ENCODE measurements around the gene ADARB1.

The ADARB1 gene

DNA sequence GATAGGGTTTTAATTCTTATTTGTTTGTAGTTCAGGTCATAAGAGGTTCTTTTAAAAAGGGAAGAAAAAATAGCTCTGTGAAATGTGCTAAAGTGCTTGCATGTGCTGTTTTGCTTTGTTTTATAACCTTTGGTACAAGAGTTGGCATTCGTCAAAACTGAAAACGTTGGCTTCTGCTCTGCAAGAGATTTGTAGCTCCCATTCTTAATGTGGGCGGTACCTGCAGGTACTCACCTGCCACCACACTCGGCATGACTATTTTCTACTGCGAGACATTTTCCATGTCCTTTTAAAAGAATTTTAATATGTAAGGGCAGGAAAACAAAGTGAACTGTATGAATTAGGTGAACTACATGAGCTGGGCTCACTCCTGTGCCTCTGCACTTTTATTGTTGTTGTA, 92.6 kb downstream of the ADARB1 start:
- no peak for DNase-seq (ENCODE audit: low spot score)

DNA sequence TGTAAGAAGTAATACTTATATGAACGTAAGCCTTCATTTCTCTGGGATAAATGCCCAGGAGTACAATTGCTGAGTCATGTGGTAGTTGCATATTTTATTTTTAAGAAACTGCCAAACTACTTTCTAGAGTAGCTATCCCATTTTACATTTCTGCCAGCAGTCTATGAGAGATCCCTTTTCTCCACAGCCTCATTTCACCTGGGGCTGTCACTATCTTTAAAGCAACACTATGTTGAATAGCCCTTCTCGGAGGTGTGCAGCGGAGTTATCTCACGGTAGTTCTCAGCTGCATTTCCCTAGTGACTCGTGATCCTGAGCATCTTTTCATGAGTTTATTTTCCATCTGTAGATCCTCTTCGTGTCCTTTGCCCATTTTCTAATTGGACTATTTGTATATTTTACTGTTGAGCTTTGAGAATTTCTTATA, 93.4 kb downstream of the ADARB1 start:
- DNase-seq (ENCODE audit: low spot score), result no peak

DNA sequence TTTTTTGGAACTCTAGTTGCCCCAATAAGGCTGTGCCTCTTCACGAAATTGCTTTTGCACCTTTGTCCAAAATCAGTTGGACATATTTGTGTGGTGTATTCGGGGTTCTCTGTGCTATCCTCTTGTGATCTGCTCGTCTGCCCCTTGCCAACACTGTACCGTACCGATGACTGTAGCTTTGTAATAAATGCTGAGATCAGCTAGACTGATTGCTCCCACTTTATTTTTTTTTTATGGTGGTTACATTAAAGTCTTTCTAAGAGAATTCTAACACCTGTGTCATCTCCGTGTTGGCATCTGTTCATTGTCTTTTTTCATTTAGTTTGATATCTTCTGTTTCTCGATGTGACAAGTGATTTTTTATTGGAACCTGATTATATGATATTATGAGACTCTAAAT, 94.1 kb downstream of the ADARB1 start:
- DNase-seq (ENCODE audit: low spot score), result no peak

DNA sequence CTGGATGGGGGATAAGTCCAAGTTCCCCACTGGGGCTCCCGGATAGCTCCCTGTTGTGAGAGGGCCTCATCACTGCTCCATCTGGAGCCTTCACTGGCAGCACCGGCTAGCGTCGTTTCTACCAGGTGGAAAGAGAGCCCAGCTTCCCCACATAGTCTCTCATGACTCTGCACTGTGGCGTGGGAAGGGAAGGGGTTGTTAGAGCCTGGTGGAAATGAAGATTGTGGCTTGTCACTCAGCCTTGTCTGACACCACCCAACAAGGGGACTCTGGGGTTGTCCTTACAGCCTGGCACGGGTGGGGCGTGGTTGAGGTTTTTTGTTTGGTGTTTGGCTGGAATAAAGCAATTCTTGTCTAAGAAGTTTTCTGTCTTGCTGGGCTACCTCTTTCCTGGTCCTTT, 94.6 kb downstream of the ADARB1 start:
- DNase-seq (ENCODE audit: low spot score), result no peak

DNA sequence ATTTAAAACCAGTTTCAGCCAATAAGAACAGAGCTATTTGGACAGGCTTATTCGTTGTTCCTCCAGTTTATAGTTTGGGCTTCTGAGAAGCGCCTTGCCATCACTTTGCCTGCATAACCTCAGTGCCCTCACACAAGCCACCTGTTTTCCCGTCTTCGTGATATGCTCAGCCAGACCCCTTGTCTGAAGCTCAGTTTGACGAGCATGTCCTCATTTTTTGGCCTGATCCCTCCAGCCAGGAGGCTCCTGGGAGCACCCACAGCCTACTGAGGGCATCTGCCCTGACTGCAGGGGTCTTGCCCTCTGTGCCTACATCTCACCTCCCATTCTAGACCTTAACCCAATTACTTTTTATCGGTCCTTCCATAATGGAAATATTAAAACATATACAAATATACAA, 95.3 kb downstream of the ADARB1 start:
- DNase-seq (ENCODE audit: low spot score), result no peak

DNA sequence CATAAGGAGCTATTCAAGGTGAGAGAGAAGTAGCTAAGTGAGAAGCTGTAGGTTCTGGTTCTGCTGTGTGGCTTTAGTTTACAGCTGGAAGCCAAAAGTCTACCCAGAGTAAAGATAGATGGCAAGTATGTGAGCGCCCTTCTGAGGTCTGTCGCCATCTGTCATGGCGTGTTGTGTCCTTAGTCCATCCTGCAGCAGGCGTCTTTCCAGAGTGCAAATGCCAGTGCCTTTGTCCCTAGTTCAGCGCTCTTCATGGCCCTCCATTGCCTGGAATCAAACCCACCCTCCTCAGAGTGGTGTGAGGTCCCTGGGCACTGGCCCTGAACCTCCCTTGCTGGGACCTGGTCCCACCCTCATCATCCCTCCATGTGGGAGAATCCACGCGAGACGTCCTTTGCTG, 96.6 kb downstream of the ADARB1 start:
- no peak for DNase-seq (ENCODE audit: low spot score)

DNA sequence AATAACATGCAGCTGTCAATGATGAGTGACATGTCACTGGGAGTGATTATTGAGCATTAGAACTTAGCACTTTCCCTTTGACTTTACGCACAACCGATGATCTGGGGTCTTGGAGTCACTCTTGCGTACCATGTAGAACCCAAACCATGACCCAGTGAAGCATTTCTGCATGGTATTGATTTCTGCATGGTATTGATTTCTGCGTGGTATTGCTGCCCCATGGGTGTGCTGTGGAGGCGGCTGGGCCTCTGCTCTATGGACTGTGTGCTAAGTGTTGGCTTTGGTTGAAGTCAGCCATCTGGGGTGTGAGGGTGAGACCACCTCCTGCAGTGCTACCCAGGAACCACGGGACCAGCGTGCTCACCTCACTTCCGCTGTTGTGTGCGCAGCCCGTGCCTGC, 98.0 kb downstream of the ADARB1 start:
- no peak for DNase-seq (ENCODE audit: low spot score)

DNA sequence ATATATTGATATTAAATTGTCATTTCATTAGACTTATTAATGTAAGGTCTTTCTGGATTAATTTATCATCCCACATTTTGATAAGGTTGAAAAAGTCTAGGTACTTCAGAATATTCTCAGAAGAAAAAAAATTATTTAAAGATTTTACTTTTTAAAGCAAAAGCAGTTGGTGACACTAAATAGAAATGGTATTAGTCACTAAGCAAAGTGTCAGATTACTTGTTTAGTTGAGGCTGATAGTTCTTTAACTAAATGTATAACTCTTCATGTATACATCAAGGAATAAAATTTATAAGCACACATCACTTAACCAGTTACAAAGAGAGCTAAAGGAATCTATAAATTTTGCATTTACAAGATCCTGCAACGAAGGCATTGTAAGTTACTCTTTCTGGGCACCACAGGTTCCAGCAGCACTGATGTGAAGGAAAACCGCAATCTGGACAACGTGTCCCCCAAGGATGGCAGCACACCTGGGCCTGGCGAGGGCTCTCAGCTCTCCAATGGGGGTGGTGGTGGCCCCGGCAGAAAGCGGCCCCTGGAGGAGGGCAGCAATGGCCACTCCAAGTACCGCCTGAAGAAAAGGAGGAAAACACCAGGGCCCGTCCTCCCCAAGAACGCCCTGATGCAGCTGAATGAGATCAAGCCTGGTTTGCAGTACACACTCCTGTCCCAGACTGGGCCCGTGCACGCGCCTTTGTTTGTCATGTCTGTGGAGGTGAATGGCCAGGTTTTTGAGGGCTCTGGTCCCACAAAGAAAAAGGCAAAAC, 101.1 kb downstream of the ADARB1 start:
- no peak for DNase-seq (ENCODE audit: low spot score)

DNA sequence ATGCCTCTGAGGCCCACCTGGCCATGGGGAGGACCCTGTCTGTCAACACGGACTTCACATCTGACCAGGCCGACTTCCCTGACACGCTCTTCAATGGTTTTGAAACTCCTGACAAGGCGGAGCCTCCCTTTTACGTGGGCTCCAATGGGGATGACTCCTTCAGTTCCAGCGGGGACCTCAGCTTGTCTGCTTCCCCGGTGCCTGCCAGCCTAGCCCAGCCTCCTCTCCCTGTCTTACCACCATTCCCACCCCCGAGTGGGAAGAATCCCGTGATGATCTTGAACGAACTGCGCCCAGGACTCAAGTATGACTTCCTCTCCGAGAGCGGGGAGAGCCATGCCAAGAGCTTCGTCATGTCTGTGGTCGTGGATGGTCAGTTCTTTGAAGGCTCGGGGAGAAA, 101.8 kb downstream of the ADARB1 start:
- no peak for DNase-seq (ENCODE audit: low spot score)

DNA sequence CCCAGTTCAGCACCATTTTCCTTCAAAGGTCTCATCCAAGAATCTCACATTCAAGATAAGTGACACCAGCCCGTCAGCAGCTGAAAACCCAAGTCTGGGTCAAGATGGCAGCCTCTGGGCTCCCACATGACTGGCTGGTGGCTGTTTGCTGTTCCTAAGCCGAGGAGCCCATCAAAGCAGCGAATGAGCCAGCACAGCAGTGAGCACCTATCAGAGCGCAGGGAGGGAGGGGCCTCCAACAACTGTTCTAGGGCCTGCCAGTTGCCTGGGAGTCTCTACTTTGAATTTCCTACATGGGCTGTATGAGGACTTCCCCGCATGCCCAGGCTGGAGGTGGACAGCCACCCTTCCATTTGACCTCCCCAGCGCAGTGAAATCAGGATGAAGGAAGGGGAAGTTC, 102.7 kb downstream of the ADARB1 start:
- DNase-seq (ENCODE audit: low spot score), result no peak

DNA sequence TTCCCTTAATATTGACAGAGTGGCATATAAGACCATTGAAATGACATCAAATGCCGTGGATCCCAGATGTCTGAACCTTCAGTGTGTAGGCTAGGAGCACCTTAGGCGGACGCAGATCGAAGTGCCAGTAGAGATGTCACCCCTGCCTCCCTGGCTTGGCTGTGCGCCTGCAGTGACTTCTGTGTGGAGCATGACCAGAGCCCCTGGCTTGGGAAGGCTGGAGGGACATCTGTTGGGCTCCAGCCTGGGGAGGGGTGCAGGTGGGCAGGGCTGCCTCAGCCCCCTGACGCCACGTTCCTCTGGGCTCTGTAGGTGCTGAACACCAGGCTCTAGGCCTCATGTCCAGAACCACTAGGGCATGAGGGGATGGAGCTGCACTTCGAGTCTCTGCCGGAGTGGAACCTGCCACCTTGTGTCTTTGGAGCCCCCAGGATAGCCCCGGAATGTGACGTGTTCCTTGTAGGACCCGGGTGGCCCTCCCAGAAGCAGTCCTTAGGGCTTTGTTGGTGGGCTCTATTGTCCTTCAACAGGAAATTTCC, 103.8 kb downstream of the ADARB1 start:
- no peak for DNase-seq (ENCODE audit: low spot score)

DNA sequence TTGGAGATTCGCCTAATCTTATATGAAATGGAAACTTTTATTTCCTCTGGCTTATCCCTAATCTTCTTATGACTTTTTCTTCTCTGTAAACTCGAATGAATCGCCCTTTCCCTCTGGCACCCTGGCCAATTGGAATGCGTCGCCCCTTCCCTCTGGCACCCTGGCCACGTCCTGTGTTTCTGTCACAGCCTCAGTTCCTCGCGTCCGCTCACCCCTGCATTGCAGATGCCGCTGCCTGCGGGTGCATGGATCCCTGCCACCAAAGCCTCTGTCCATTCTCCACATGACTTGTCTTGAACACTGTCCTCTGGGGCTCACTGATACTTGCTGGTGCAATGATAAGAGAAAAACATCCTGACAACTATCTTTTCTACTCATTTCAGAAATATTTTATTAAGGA, 104.6 kb downstream of the ADARB1 start:
- no peak for DNase-seq (ENCODE audit: low spot score)

DNA sequence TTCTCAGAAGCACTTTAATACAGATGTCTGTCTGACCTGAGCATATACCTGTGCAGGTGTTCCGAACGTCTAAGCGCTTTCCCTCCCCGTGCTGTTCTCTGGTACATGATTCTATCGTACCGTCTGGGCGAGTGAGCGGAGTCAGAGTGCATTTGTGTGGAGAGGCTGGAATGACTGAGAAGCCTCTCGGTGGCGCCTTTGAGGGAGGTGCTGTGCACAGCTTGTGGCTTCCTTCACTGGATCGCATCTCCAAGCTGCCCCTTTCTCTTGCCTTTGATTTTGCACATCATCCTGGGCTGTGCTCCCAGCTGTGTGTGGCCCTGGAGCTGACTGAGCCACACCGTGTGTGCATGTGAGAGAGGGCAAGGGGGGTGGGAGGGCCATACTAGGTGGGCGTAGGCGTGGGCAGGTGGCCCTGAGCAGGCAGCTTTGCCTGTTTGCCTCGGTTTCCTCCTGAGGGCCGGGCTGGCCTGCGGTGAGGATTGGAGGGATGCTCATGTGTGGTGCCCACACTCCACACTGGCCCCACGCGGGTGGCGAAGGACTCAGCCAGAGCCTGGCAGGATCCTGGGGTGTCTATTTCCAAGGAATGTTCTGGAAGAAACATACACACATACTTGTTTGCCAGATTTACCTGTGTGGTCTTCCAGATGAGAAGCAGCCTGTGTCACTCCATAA, 105.3 kb downstream of the ADARB1 start:
- no peak for DNase-seq (ENCODE audit: low spot score)

DNA sequence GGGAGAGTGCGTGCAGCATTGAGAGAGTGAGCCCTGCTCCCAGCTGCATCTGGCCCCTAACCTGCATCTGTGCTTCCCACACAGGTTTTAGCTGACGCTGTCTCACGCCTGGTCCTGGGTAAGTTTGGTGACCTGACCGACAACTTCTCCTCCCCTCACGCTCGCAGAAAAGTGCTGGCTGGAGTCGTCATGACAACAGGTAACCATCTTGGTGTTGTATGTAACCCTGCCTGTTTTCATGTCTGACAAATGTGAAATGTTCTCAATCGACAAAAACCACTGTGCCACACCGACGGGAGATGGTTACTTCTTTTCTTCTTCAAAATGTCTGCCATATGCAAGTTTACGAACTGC, 105.8 kb downstream of the ADARB1 start:
- DNase-seq (ENCODE audit: low spot score), result no peak

DNA sequence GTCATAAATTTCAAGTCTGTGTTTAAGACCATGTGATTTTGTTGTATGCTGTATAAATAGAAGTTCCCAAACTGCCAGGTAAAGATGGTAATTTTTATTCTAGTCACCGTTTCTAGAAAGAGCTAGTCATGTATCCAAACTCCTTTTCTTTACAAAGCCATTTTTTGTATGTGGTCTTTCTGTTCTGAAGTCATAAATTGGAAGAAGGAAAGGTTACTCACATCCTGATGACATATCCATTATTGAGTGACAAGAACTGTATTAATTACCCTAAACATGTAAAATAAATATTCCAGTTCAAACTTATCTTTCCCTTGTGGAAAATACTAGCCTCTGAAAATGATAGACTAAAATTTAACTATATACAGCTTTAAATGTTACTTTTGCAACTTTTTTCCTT, 108.6 kb downstream of the ADARB1 start:
- DNase-seq (ENCODE audit: low spot score), result no peak

DNA sequence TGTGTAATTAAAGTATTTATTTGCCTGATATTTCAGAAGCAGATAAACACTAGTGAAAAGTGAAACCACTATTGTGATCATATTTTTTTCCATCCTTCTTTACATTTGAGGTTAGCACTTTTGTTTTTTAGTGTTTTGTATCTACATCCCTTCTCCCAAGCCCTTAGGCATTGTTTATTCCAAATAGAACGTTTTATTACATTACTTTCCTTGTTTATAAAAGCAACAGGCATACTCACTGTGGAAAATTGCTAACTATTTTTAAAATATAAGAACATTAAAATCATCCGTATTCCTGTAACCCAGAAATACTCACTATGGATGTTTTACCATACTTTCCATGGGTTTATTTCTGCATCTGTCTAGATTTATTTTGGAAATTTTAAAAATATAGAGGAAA, 109.5 kb downstream of the ADARB1 start:
- DNase-seq (ENCODE audit: low spot score), result no peak

DNA sequence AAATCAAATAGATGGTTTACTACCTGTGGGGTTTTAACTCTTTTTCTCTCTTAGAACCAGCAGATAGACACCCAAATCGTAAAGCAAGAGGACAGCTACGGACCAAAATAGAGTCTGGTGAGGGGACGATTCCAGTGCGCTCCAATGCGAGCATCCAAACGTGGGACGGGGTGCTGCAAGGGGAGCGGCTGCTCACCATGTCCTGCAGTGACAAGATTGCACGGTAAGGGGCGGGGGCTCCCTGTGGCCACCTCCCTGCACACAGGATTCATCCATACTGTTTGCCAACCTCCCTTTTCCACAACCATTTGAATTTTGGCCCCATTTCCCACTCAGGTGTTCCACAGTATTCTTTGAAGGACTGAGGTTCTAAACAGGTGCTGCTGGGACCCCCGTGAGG, 110.5 kb downstream of the ADARB1 start:
- DNase-seq (ENCODE audit: low spot score), result no peak

DNA sequence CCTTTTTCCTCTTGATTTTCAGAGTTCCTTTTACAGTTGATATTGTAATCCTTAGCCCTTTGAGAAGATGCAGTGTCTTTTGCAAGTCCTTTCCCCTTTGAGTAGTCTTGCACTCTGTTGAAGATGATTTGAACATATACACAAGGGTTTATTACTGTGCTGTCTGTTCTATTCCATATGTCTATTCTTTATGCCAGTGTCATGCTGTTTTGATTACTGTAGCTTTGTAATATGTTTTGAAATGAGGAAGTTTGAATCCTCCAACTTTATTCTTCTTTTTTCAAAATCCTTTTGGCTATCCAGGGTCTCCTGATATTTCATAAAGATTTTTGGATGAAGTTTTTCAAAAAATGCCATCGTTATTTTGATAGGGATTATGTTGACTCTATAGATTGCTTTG, 112.3 kb downstream of the ADARB1 start:
- no peak for DNase-seq (ENCODE audit: low spot score)

DNA sequence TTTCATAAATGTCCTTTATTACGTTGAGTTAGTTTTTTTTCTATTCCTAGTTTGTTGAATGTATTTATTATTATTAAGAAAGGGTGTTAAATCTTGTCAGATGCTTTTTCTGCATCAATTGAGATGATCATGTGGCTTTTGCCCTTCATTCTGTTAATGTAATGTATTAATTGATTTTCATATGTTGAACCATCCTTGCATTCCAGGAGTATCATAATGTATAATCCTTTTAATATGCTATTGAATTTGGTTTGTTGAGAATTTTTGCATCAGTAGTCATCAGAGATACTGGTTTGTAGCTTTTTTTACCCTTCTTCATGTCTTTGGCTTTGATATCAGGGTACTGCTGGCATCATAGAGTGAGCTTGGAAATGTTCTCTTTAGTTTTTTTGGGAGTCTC, 113.3 kb downstream of the ADARB1 start:
- no peak for DNase-seq (ENCODE audit: low spot score)

DNA sequence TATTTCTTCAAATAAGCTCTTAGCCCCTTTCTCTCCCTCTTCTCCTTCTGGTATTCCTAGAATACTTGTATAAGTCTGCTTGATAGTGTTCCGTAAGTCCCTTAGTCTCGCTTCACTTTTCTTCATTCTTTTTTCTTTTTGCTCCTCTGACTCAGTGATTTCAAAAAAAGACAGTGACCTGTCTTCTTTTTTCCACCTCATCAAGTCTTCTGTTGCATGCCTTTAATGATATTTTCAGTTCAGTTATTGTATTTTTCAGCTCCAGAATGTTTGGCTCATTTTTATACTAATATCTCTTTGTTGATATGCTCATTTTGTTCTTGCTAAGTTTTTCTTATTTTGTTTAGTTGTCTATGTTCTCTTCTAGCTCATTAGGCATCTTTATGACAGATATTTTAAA, 115.6 kb downstream of the ADARB1 start:
- DNase-seq (ENCODE audit: low spot score), result no peak

DNA sequence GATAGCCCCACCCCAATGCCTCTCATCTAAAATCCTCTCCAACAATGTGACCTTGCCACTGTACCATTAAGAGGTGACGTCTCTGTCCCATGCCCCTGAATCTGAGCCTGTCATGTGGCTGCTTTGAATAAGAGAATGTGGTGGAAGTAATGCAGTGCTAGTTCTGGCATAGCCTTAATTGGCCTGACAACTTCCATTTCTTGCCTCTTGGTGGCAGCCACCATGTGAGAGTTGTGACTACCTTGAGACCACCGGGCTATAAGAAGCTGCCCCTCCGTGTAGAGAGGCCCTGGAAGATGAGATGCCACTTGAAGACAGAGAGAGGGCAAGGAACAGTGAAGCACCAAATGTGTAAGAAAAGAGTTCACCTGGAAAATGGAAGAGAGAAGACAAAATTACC, 118.0 kb downstream of the ADARB1 start:
- DNase-seq (ENCODE audit: low spot score), result no peak

DNA sequence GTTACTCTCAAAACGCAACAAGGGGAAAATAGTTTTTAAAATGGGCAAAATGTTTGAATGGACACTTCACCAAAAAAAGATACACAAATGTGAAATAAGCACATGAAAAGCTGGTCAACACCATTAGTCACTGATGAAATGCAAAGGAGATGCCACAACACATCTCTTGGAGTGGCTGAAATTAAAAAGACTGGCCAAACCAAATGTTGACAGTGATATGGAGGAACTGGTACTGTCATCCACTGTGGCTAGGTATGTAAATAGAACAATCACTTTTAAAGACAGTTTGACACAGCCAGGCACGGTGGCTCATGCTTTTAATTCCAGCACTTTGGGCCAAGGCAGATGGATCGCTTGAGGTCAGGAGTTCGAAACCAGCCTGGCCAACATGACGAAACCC, 122.2 kb downstream of the ADARB1 start:
- DNase-seq (ENCODE audit: low spot score), result no peak

DNA sequence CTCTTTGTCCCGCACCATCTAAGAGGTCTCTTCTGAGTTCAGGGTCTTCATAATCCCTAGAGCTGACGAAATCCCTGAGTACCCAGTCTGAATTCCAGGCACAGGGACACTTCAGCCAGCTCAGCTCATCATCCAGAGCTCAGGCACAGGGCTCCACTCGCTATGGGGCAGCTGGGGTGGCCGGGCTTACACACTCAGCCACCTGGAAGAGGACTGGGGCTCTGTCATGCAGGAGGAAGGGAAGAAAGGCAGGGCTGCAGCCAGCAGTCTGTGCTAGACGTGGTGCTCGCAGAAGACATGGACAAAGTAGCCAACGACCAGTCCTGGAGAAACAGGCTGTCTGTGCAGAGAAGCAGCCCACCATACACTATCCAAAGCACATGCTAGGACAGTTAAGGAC, 124.8 kb downstream of the ADARB1 start:
- no peak for DNase-seq (ENCODE audit: low spot score)

All from SK-N-DZ (cell line).